ENCODE measurements around the gene SYNCRIP. TPM values are rescaled to one million over a fixed set of nuclear protein-coding genes. Genes with fewer than 3 reads are reported as not detected.

SYNCRIP gene
- total RNA-seq, 1 donor from 2014 or later = 88.8 TPM

DNA sequence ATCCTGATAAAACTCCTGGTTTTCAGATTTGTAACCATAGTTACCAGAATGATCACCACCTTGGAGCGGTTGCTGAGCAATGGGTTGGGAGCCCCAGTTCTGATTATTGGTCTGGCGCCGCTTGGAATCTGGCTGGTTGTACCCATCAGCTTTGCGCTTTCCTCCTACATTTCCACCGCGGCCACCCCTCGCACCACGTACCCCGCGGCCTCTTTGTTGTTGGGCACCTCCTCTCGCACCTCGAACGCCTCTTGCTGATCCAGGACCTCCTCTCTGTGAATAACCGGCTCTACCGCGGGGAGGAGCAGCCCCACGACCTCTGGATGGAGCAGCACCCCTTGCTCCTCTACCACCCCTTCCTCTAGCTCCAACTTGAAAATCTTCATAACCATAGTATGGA lies 27.9 kb downstream of the SYNCRIP start:
- no peak for TF ChIP-seq CTCF (IDR thresholded peaks at IDR 0.05; ENCODE audit: insufficient read depth, low read length, poor library complexity, severe bottlenecking)
- Histone ChIP-seq H3K36me3 (ENCODE audit: control insufficient read depth, insufficient read depth, low read length) (no peaks in the 10 kb centered on the region), H3K27me3 (ENCODE audit: control insufficient read depth, insufficient read depth, low read length) (no peaks in the 10 kb centered on the region), H3K4me3 (ENCODE audit: low read depth, low read length) (no peak overlapping the region)
- no peak for DNase-seq (ENCODE audit: low read depth)

DNA sequence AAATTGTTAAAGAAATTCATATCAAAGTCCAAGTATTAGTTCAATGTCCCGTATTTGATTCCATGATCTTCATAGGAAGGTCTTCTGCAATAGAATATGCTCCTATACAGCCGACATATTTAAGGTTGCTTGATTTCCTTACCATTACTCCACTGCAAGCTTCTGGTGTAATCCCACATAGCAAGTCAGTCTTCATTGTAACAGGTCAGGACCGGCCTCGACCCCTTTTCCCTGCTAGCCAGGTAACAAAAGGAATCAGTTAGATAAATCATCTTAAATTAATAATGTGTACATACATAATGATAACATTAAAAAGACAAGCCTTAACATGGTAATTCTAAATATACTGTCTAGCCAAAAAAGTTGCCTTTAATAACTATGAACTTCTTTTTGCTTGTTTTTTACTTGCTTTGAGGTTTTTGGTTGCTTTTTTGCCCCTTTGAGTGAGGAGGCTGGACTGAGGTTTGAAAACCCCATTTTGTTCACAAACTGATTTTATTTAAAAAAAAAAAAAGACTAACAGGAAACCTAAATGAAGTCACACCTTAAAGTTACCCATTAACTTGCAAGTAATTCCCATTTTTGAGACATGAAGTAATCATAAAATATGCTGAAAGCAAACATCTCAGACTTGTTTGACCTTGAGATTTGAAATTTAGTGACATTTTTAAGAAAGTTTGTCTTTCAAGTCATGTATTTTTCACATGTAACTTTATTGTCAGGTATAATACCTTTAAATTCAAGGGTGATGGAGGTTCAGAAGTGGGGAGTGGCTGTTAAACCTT lies 29.8 kb downstream of the SYNCRIP start:
- H3K4me3 ChIP-seq (ENCODE audit: low read depth, low read length) = no peak overlapping the region
- no peaks in the 10 kb centered on the region for H3K36me3 ChIP-seq (ENCODE audit: control insufficient read depth, insufficient read depth, low read length)
- no peak for TF ChIP-seq CTCF (IDR thresholded peaks at IDR 0.05; ENCODE audit: insufficient read depth, low read length, poor library complexity, severe bottlenecking)
- peak; percentile 44 for DNase-seq (ENCODE audit: low read depth)
- no peaks in the 10 kb centered on the region for H3K27me3 ChIP-seq (ENCODE audit: control insufficient read depth, insufficient read depth, low read length)

DNA sequence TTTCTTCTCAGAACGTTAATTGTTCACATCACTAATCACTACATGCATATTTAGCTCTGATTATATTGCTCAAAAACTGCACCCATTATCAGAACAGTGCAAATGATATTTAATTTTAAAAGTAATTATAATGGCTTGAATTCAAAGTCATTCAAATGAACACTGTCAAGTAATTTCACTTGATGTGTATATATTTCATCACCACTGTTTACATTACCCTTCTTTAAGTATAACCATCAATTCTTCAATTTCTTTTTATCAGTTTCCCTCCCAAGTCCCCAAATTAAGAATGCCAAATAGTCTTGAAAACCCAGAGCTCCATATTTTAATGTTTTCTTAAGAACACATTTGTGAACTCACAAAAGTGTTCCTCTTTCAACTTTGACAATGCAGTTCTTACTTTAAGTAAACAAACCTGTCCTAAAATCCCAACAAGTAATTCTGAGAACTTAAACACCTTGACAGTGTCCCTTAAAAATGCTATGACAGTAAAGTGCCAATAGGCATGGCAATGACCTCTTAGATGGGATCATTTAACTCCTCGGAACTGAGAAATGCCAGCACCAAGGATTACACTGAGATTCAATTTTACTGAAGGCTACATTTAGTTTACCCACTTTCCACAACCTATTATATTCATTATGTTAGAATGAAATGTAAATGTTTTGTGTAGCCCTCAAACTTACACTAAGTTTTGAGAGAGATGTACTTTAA lies 32.3 kb downstream of the SYNCRIP start:
- no peak for DNase-seq (ENCODE audit: low read depth)
- Histone ChIP-seq H3K36me3 (ENCODE audit: control insufficient read depth, insufficient read depth, low read length) (no peaks in the 10 kb centered on the region), H3K27me3 (ENCODE audit: control insufficient read depth, insufficient read depth, low read length) (no peaks in the 10 kb centered on the region), H3K4me3 (ENCODE audit: low read depth, low read length) (no peak overlapping the region)
- no peak for TF ChIP-seq CTCF (IDR thresholded peaks at IDR 0.05; ENCODE audit: insufficient read depth, low read length, poor library complexity, severe bottlenecking)

DNA sequence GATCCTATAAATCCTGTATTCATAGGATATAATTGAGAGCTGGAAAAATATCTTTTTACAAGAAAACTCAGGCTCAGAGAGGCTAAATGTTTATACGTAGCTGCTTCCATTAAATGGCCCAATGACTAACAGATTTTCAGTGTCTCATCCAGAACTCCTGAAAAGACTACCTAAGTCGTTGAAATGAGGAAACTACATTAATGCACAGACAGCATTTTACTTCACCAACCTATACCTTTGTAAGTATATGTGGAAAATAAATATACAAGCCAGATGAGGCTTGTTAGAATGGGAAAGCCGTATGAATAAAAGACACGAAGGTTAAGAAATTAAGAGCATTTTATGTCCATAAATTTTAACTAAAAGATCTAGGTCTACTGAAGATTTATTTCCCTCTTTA lies 40.6 kb downstream of the SYNCRIP start:
- Histone ChIP-seq H3K27me3 (ENCODE audit: control insufficient read depth, insufficient read depth, low read length) (no peaks in the 10 kb centered on the region), H3K4me3 (ENCODE audit: low read depth, low read length) (no peak overlapping the region), H3K36me3 (ENCODE audit: control insufficient read depth, insufficient read depth, low read length) (no peaks in the 10 kb centered on the region)
- DNase-seq (ENCODE audit: low read depth) = no peak
- TF ChIP-seq CTCF (IDR thresholded peaks at IDR 0.05; ENCODE audit: insufficient read depth, low read length, poor library complexity, severe bottlenecking) = no peak

- DNase-seq (ENCODE audit: low read depth) = no peak
- TF ChIP-seq CTCF (IDR thresholded peaks at IDR 0.05; ENCODE audit: insufficient read depth, low read length, poor library complexity, severe bottlenecking) = no peak
- H3K27me3 ChIP-seq (ENCODE audit: control insufficient read depth, insufficient read depth, low read length) = no peaks in the 10 kb centered on the region
- no peak overlapping the region for H3K4me3 ChIP-seq (ENCODE audit: low read depth, low read length)
- H3K36me3 ChIP-seq (ENCODE audit: control insufficient read depth, insufficient read depth, low read length) = no peaks in the 10 kb centered on the region
Observed at GRCh38 chr6:85600713-85601313, 41.9 kb downstream of the SYNCRIP start.

Data from kidney epithelial cell (primary cell).